Left hindlimb (tissue), 1 donor: ENCODE results near the gene HARS2.
A peak's percentile ranks its signal among the peaks of the same experiment; 100 is the strongest.
"Not testable (repeated sequence)": the region's sequence is repeated elsewhere in the genome, so short reads cannot be mapped to it uniquely, and the experiment has no call there.

Source experiments
- DNase-seq: peaks from one replicate; pipeline ENCODE4 v3.0.0-alpha.2; 2018

The HARS2 gene

GRCh38 chr5:140690941-140691924 is at the start of gene HARS2, which contains the start of gene HARS1:
Gene HARS2 (plus strand): TSS chr5:140691455. CDS start chr5:140691649, 194 bp downstream.
Gene HARS1 (minus strand): TSS chr5:140691370. CDS start chr5:140691304, 66 bp downstream.
- peak; percentile 92 for DNase-seq

DNA sequence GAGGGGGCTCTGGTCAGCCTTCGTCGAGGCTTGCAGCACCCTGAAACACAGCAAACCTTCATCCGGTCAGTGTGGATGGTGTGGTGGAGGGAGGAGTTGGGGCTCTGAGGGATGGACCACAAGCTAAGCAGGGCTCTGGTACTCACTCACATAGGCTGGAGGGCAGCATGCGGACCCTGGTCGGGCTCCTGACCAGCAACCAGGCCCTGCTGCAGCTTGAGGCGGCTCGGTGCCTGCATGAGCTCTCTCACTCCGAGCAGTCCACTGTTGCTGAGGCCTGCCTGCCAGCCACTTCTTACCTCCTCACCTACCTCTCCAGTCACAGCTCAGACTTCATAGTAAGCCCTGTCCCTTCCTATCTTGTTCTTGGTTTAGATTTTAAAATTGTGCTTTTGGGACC is 49.5 kb upstream of the HARS2 start:
- no peak for DNase-seq

- no peak for DNase-seq
Measured at GRCh38 chr5:140642718-140643117, 48.5 kb upstream of the HARS2 start.

- DNase-seq, result peak; percentile 40
Measured at GRCh38 chr5:140647042-140647419, 44.2 kb upstream of the HARS2 start.

DNA sequence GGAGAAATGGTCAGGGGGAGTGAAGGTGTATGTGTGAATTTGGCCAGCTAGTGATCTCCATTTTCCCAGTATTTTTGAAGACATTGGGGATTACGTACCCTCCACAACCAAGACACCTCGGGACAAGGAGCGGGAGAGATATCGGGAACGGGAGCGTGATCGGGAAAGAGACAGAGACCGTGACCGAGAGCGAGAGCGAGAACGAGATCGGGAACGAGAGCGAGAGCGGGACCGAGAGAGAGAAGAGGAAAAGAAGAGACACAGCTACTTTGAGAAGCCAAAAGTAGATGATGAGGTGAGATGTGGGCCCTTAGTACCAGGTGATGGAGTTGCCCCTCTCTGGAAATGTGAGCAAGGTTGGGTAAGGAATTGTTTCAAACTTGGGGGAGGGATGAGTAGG is 32.4 kb upstream of the HARS2 start:
- DNase-seq, result no peak

GRCh38 chr5:140660371-140660770 is 30.9 kb upstream of the HARS2 start:
- not testable (repeated sequence) for DNase-seq

- no peak for DNase-seq
Measured at GRCh38 chr5:140664030-140664358, 27.3 kb upstream of the HARS2 start.

GRCh38 chr5:140664359-140665119 is 26.7 kb upstream of the HARS2 start, which contains the start of gene WDR55:
Gene WDR55 (plus strand): TSS chr5:140664904. CDS start chr5:140664913, 9 bp downstream.
- DNase-seq, result peak; percentile 96

GRCh38 chr5:140671035-140671434 is 20.2 kb upstream of the HARS2 start:
- not testable (repeated sequence) for DNase-seq

- DNase-seq, result no peak
Measured at GRCh38 chr5:140671472-140672125, 19.7 kb upstream of the HARS2 start.

DNA sequence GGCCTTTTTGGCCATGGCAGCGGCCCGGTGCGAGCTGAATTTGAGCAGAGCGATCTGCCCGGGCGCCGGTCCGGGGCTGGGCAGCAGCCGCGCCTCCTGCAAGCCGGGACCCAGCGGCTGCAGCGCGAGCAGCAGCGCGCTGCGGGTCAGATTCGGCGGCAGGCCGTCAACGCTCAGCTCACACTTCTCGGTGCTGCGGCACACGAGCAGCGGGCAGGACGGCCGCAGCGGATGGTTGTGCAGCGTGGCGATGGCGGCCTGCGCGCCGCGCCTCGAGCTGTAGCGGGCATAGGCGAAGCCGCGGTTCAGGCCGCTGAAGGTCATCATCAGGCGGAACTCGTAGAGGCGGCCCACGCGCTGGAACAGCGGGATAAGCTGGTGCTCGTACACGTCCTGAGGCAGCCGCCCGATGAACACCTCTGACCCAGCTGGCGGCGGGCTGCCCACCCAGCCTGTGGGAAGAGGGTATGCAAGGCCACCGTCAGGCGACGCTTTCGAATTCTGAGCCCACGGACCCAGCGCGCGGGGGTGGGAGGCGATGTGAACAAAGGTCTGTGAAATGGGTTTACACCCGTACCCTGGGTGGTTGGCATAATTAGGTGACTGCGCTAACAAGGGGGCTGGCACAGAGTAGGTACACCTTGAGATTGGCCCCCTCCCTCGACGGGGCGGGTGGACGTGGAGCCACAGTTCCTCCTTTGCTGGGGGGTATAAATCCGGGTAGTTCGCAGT is 18.6 kb upstream of the HARS2 start:
- no peak for DNase-seq

DNA sequence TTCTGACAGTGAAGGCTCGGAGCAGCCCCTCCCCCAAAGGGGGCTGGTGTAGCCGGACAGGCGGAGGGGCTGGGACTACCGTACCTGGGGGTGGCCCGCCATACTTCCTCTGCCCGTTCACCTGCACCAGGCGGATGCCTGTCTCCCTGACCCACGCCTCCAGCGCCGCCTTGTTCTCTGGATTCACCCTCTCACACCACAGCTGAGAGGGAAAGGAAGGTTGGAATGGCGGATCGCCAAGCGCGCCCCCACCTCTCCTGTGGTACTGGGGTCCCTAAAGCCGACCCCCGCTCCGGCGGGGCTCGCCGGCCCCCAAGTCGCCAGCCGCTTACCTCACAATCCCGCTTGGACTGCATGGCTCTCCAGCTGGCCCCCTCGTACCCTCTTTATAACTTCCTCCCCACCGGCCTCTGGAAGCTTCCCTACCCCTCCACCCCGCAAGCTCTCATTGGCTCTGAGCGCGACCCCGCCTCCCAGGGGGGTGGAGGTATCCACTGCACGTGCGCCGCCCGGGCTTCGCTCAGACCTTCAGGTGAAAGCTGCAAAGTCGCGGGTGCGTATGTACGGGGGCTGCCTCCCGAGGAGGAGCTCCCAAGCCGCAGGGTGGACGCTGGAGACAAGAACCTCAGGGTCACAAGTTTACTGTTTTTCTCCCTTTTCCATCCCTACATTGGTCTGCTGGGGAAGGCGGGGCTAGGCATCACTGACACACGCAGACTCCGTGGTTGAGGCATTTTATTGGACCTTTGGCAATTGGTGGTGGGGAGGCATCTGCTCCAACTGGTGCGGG is 17.9 kb upstream of the HARS2 start, which contains the start of gene DND1:
Gene DND1, minus strand, starts transcription at position 390 of the 790 bp plus-strand sequence. Its CDS starts 34 bp downstream, at position 356.
- no peak for DNase-seq

DNA sequence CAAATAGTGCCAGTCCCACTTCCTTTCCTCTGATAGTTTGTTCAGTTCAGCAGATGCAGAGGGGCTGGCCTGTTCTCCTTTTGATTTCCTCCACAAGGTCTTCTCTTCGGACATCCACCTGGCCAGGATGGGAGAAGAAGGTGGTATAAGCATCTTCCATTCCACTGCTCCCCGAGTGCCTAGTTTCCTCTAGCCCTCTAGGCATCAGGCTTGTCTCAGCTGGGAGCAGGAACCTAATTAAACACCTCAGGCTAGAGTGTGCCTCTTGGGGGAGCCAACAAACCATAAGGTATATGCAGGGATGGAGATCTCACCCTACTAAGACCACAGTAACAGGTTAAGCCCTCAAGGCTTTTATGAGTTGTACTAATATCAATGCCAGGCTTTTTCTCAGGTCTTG is 17.0 kb upstream of the HARS2 start:
- DNase-seq, result no peak

DNA sequence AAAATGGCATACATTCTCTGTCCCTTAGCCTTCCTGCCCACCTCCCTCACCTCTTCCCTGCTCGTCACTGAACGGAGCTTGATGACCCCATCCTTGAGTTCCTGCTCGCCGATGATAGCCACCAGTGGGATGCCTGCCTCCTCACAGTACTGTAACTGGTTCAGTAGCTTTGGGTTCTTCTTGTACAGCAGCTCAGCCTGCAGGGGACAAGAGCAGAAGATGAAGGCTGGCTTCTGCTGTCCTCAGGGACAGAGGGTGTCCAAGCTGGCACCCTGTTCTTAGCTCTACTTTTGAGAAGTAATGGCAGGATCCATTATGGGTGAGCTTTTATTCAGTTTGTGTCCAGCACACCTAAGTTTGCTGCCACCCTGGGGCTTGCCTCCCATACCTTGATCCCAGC is 16.6 kb upstream of the HARS2 start:
- DNase-seq, result no peak

- DNase-seq, result no peak
Measured at GRCh38 chr5:140677947-140678346, 13.3 kb upstream of the HARS2 start.

DNA sequence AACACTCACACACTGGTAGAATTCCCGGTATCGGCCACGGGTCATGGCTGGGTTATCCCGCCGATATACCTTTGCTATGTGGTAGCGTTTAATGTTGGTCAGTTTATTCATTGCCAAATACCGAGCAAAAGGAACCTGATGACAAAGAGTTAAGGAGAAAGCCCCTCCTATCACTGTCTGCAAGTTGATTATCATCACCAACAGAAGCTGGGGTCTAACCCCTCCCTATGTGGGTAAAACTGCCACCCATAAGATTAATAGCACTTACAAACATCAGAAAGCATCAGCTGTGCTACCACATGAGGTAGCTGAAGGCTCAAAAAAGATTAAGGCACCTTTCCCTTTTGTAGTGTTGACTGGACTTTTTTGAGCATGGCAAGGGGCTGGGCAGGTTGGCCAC is 12.3 kb upstream of the HARS2 start:
- no peak for DNase-seq

GRCh38 chr5:140690376-140690932 is 801 bp upstream of the HARS2 start:
- DNase-seq, result no peak

DNA sequence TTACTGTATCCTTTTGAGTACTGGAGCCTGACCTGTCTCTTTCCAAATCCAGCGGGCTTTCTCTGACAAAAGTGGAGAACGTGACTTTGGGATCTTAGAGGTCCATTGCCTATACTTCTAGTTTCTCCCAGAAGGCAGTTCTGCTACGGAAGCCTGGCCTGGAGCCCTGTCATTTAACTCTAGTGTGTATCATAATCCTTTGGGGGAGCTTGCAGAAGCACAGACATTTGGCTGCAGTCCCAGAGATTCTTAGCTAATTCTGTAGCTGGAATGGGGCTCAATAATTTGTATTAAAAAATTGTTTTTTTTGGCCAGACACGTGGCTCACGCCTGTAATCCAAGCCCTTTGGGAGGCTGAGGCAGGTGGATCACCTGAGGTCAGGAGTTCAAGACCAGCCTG is 3.0 kb downstream of the HARS2 start:
- no peak for DNase-seq

DNA sequence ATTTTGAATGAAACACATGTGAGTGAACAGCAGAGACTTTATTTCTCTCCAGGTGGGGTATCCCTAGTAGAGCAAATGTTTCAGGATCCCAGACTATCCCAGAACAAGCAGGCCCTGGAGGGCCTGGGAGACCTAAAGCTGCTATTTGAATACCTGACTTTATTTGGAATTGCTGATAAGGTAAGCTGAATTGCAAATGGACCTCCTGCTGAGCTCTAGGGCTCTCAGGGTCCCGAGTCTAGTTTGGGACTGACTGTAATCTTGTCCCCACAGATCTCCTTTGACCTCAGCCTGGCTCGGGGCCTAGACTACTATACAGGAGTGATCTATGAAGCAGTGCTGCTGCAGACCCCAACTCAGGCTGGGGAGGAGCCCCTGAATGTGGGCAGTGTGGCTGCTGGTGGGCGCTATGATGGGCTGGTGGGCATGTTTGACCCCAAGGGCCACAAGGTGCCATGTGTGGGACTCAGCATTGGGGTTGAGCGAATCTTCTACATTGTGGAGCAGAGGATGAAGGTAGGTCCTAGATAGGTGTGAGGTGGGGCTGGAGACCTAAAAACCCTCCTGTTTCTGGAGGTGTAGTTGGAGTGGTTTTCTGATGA is 5.7 kb downstream of the HARS2 start:
- DNase-seq, result no peak
